IMR-90 (cell line): Measurements from ENCODE around the gene COL6A5. TPM values are rescaled to one million over a fixed set of nuclear protein-coding genes. Genes with fewer than 3 reads are reported as not detected.

Experiments used
- ATAC-seq: fragments of 200-7000 bp; cut with Tn5 transposase; 2 replicates; pipeline ENCODE4 v1.9.1; 2020; ENCODE audit warnings: low read depth, mild to moderate bottlenecking, moderate library complexity
- BruUV-seq: library from RNA; stranded (reverse); fragments of 400-500 nt; replicated peaks from 2 replicates; lab custom pipeline; 2021; lab: Mats Ljungman, UMichigan
- CTCF ChIA-PET: fragments of 300-600 bp; formaldehyde crosslinking; extraction: SDS; loops from one replicate; lab custom pipeline; 2021; ENCODE audit warnings: antibody characterized with exemption; lab: Yijun Ruan, JAX
- POLR2A ChIA-PET: fragments of 300-600 bp; sonication (Branson Sonifier 250); formaldehyde crosslinking; loops from one replicate; lab custom pipeline; 2022; ENCODE audit warnings: antibody characterized with exemption; ENCODE audit not compliant: unreplicated experiment; lab: Charles Lee
- DNase-seq: peaks from one replicate; pipeline ENCODE4 v3.0.0; 2013
- H2AFZ ChIP-seq: replicated peaks from 2 replicates; pipeline ENCODE3; 2013; ENCODE audit warnings: low read length, mild to moderate bottlenecking; ENCODE audit not compliant: poor library complexity
- H2AK5ac ChIP-seq: 2 replicates; pipeline ENCODE4 v1.6.1; 2013; ENCODE audit warnings: low read depth, low read length, inconsistent platforms
- H2AK9ac ChIP-seq: replicated peaks from 2 replicates; pipeline ENCODE3; 2013; ENCODE audit warnings: mild to moderate bottlenecking, low read depth, low read length, moderate library complexity; ENCODE audit not compliant: poor library complexity
- H2BK120ac ChIP-seq: 2 replicates; pipeline ENCODE4 v1.6.1; 2013; ENCODE audit warnings: low read depth, low read length, inconsistent platforms
- H2BK15ac ChIP-seq: 3 replicates; pipeline ENCODE4 v1.6.1; 2013; ENCODE audit warnings: low read depth, low read length, inconsistent platforms
- H2BK20ac ChIP-seq: 2 replicates; pipeline ENCODE4 v1.6.1; 2013; ENCODE audit warnings: low read depth, mild to moderate bottlenecking, inconsistent platforms, low read length, moderate library complexity
- H2BK5ac ChIP-seq: 2 replicates; pipeline ENCODE4 v1.6.1; 2013; ENCODE audit warnings: mild to moderate bottlenecking, low read depth, low read length, inconsistent platforms; ENCODE audit not compliant: poor library complexity, severe bottlenecking
- H3K14ac ChIP-seq: replicated peaks from 2 replicates; pipeline ENCODE4 v1.6.1; 2013; ENCODE audit warnings: low read depth, low read length, inconsistent platforms
- H3K18ac ChIP-seq: 2 replicates; pipeline ENCODE4 v1.6.1; 2013; ENCODE audit warnings: low read depth, low read length, control low read depth
- H3K23ac ChIP-seq: 2 replicates; pipeline ENCODE4 v1.6.1; 2013; ENCODE audit warnings: low read depth, low read length, inconsistent platforms
- H3K27ac ChIP-seq: 2 replicates; pipeline ENCODE4 v1.5.1; 2013; ENCODE audit warnings: mild to moderate bottlenecking, control low read depth, low read length; ENCODE audit not compliant: insufficient read depth
- H3K27me3 ChIP-seq: 2 replicates; pipeline ENCODE4 v1.6.1; 2013; ENCODE audit warnings: low read length; ENCODE audit not compliant: control insufficient read depth, insufficient read depth
- H3K36me3 ChIP-seq: 2 replicates; pipeline ENCODE4 v1.6.1; 2013; ENCODE audit warnings: low read length, mixed read lengths; ENCODE audit not compliant: control insufficient read depth, insufficient read depth
- H3K4ac ChIP-seq: 2 replicates; pipeline ENCODE4 v1.6.1; 2013; ENCODE audit warnings: low read depth, low read length, inconsistent platforms
- H3K4me1 ChIP-seq: 2 replicates; pipeline ENCODE4 v1.6.1; 2013; ENCODE audit warnings: low read length, mixed read lengths; ENCODE audit not compliant: control insufficient read depth, insufficient read depth
- H3K4me2 ChIP-seq: 2 replicates; pipeline ENCODE4 v1.6.1; 2013; ENCODE audit warnings: low read depth, mild to moderate bottlenecking, control low read depth, low read length, moderate library complexity
- H3K4me3 ChIP-seq: 2 replicates; pipeline ENCODE4 v1.5.1; 2013; ENCODE audit warnings: low read depth, mild to moderate bottlenecking, control low read depth, low read length, moderate library complexity; ENCODE audit not compliant: insufficient read depth
- H3K56ac ChIP-seq: 2 replicates; pipeline ENCODE4 v1.6.1; 2013; ENCODE audit warnings: low read length, inconsistent platforms; ENCODE audit not compliant: insufficient read depth; ENCODE audit errors: extremely low read depth
- H3K79me1 ChIP-seq, 2 experiments: 2 replicates each; pipeline ENCODE4 v1.6.1; 2013; ENCODE audit warnings: low read length in 2 of 2, inconsistent platforms in 1 of 2, low read depth in 1 of 2
- H3K9ac ChIP-seq: 2 replicates; pipeline ENCODE4 v1.6.1; 2013; ENCODE audit warnings: low read depth, low read length, control low read depth
- H3K9me1 ChIP-seq: 2 replicates; pipeline ENCODE4 v1.6.1; 2013; ENCODE audit warnings: low read length, inconsistent platforms; ENCODE audit not compliant: insufficient read depth
- H3K9me3 ChIP-seq: 2 replicates; pipeline ENCODE4 v1.6.1; 2013; ENCODE audit warnings: low read length; ENCODE audit not compliant: control insufficient read depth, insufficient read depth
- H4K20me1 ChIP-seq: 2 replicates; pipeline ENCODE4 v1.6.1; 2013; ENCODE audit warnings: low read length, inconsistent platforms; ENCODE audit not compliant: insufficient read depth
- H4K5ac ChIP-seq: 2 replicates; pipeline ENCODE4 v1.6.1; 2013; ENCODE audit warnings: mild to moderate bottlenecking, low read depth, low read length, control low read depth
- H4K8ac ChIP-seq, 2 experiments: 2 replicates each; pipeline ENCODE4 v1.6.1; 2013; ENCODE audit warnings: low read depth in 2 of 2, low read length in 2 of 2, control low read depth in 1 of 2, inconsistent platforms in 1 of 2
- H4K91ac ChIP-seq: 2 replicates; pipeline ENCODE4 v1.6.1; 2013; ENCODE audit warnings: low read depth, low read length, inconsistent platforms; ENCODE audit not compliant: insufficient read depth
- BHLHE40 ChIP-seq: fragments of 150-350 bp; IDR thresholded peaks from 2 replicates; pipeline ENCODE4 v1.6.1; 2016; ENCODE audit warnings: mild to moderate bottlenecking, low read depth, low read length
- CEBPB ChIP-seq: IDR thresholded peaks from 2 replicates; pipeline ENCODE4 v1.6.1; 2012; ENCODE audit warnings: low read depth, low read length, improper control_type of control experiment
- CHD1 ChIP-seq: IDR thresholded peaks from 2 replicates; pipeline ENCODE4 v1.6.1; 2012; ENCODE audit warnings: low read depth, low read length, improper control_type of control experiment
- ELK1 ChIP-seq: fragments of 150-350 bp; IDR thresholded peaks from 2 replicates; pipeline ENCODE4 v1.6.1; 2016; ENCODE audit warnings: low read depth, mild to moderate bottlenecking, low read length, moderate library complexity, borderline replicate concordance
- MAFK ChIP-seq: IDR thresholded peaks from 2 replicates; pipeline ENCODE4 v1.6.1; 2012; ENCODE audit warnings: low read depth, low read length, improper control_type of control experiment
- MAZ ChIP-seq: IDR thresholded peaks from 2 replicates; pipeline ENCODE4 v1.6.1; 2012; ENCODE audit warnings: low read depth, mild to moderate bottlenecking, low read length, improper control_type of control experiment, moderate library complexity, borderline replicate concordance
- MXI1 ChIP-seq: IDR thresholded peaks from 2 replicates; pipeline ENCODE4 v1.6.1; 2012; ENCODE audit warnings: low read depth, mild to moderate bottlenecking, low read length, moderate library complexity, borderline replicate concordance
- NFE2L2 ChIP-seq: fragments of 150-350 bp; IDR thresholded peaks from 2 replicates; pipeline ENCODE4 v1.6.1; 2016; ENCODE audit warnings: low read depth, mild to moderate bottlenecking, low read length
- POLR2A ChIP-seq: IDR thresholded peaks from 2 replicates; pipeline ENCODE4 v1.6.1; 2012; ENCODE audit warnings: mild to moderate bottlenecking, low read depth, low read length
- RAD21 ChIP-seq: IDR thresholded peaks from 2 replicates; pipeline ENCODE4 v1.6.1; 2012; ENCODE audit warnings: low read length, improper control_type of control experiment
- RCOR1 ChIP-seq: IDR thresholded peaks from 2 replicates; pipeline ENCODE4 v1.6.1; 2012; ENCODE audit warnings: mild to moderate bottlenecking, low read length, improper control_type of control experiment; ENCODE audit not compliant: insufficient replicate concordance
- RFX5 ChIP-seq: IDR thresholded peaks from 2 replicates; pipeline ENCODE4 v1.8.0; 2012; ENCODE audit warnings: low read depth, mild to moderate bottlenecking, low read length, moderate library complexity
- SMC3 ChIP-seq: fragments of 150-350 bp; IDR thresholded peaks from 2 replicates; pipeline ENCODE4 v1.6.1; 2016; ENCODE audit warnings: low read depth, mild to moderate bottlenecking, antibody characterized with exemption, low read length, moderate library complexity
- USF2 ChIP-seq: fragments of 150-350 bp; IDR thresholded peaks from 2 replicates; pipeline ENCODE4 v1.6.1; 2017; ENCODE audit warnings: mild to moderate bottlenecking, antibody characterized with exemption, low read length, low read depth
- dilution Hi-C: fragments of 300-500 bp; cut with HindIII; formaldehyde crosslinking; loops from one replicate; pipeline ENCODE4 v1.14.3; 2018; ENCODE audit warnings: low sequenced_read_pairs; ENCODE audit not compliant: unreplicated experiment
- in situ Hi-C: fragments of 300-500 bp; cut with MboI; formaldehyde crosslinking; loops from 3 replicates; pipeline ENCODE4 v1.14.3; 2019; ENCODE audit warnings: low sequenced_read_pairs, inconsistent platforms, mixed read lengths
- intact Hi-C: fragments of 100-400 bp; cut with micrococcal nuclease; formaldehyde crosslinking; loops from 2 replicates; pipeline ENCODE4 v1.10.0; 2022
- polyA plus RNA-seq, 3 experiments: library from polyadenylated mRNA; depleted of rRNA; stranded (reverse); fragments of >200 nt; gene quantifications; 2 replicates each; pipeline ENCODE4 v1.2.3, GENCODE V29; 2012; ENCODE audit warnings: low replicate concordance in 1 of 3
- total RNA-seq: library from RNA; depleted of rRNA; stranded (reverse); fragments of >200 nt; gene quantifications from 2 replicates; pipeline ENCODE4 v1.2.3, GENCODE V29; 2012
- TF ChIP-seq, protein P1 (sequence below): conservative IDR thresholded peaks from 2 replicates; pipeline ENCODE4 v1.5.1; 2012; ENCODE audit warnings: mild to moderate bottlenecking, low read depth, low read length, improper control_type of control experiment

COL6A5 gene
- total and polyA plus RNA-seq, 2 of the 4 experiments (the other 2 are of a cell fraction): not detected

- TF ChIP-seq USF2 (no peak), ELK1 (no peak), MXI1 (no peak), NFE2L2 (no peak), POLR2A (no peak), RCOR1 (no peak), BHLHE40 (no peak), MAZ (no peak), CHD1 (no peak), RFX5 (no peak), CEBPB (no peak), MAFK (no peak), RAD21 (no peak), SMC3 (no peak)
- TF ChIP-seq, protein P1, sequence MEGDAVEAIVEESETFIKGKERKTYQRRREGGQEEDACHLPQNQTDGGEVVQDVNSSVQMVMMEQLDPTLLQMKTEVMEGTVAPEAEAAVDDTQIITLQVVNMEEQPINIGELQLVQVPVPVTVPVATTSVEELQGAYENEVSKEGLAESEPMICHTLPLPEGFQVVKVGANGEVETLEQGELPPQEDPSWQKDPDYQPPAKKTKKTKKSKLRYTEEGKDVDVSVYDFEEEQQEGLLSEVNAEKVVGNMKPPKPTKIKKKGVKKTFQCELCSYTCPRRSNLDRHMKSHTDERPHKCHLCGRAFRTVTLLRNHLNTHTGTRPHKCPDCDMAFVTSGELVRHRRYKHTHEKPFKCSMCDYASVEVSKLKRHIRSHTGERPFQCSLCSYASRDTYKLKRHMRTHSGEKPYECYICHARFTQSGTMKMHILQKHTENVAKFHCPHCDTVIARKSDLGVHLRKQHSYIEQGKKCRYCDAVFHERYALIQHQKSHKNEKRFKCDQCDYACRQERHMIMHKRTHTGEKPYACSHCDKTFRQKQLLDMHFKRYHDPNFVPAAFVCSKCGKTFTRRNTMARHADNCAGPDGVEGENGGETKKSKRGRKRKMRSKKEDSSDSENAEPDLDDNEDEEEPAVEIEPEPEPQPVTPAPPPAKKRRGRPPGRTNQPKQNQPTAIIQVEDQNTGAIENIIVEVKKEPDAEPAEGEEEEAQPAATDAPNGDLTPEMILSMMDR: no peak
- Histone ChIP-seq H3K4me1 (no peaks in the 10 kb centered on the region), H3K4me3 (no peak overlapping the region), H2BK5ac (no peak overlapping the region), H3K14ac (no peak overlapping the region), H3K9me1 (no peaks in the 10 kb centered on the region), H3K4ac (no peak overlapping the region), H3K9ac (no peak overlapping the region), H3K18ac (no peak overlapping the region), H2AFZ (no peak overlapping the region), H3K27me3 (no peaks in the 10 kb centered on the region), H4K5ac (no peak overlapping the region), H4K91ac (no peak overlapping the region), H4K8ac (no peak overlapping the region), H3K27ac (no peak overlapping the region), H3K4me2 (no peak overlapping the region), H3K9me3 (no peaks in the 10 kb centered on the region), H3K56ac (no peak overlapping the region), H2AK5ac (no peak overlapping the region), H2AK9ac (no peak overlapping the region), H2BK15ac (no peak overlapping the region), H3K36me3 (no peaks in the 10 kb centered on the region), H3K79me1 (no peaks in the 10 kb centered on the region), H2BK20ac (no peak overlapping the region), H3K23ac (no peak overlapping the region), H2BK120ac (no peak overlapping the region), H4K20me1 (no peaks in the 10 kb centered on the region)
- in situ Hi-C loops: no loop called here
- ChIA-PET CTCF (no interaction called here), POLR2A (no interaction called here)
- intact Hi-C loops: no loop called here
- DNase-seq (no peak), ATAC-seq (no peak)
- no TSS peak for BruUV-seq
- dilution Hi-C loops: no loop called here
Measured at GRCh38 chr3:130459944-130460343, 114.5 kb downstream of the COL6A5 start.
